Measurements from ENCODE around the gene ANAPC4.

- TF ChIP-seq NFRKB (IDR thresholded peaks at IDR 0.05) (no peak), FOXM1 (IDR thresholded peaks at IDR 0.05; ENCODE audit: borderline replicate concordance) (no peak), SUZ12 (IDR thresholded peaks at IDR 0.05) (no peak), ELF4 (IDR thresholded peaks at IDR 0.05) (no peak), L3MBTL2 (conservative IDR thresholded peaks at IDR 0.05) (no peak), TARDBP (IDR thresholded peaks at IDR 0.05) (no peak), PKNOX1 (IDR thresholded peaks at IDR 0.05) (no peak), BHLHE40 (IDR thresholded peaks at IDR 0.05; ENCODE audit: borderline replicate concordance) (no peak)
These were observed 53.6 kb downstream of the ANAPC4 start for GRCh38 chr4:25430630-25431029.

Measured in HEK293T (cell line).